ENCODE measurements around the gene NF2. TPM values are rescaled to one million over a fixed set of nuclear protein-coding genes. Genes with fewer than 3 reads are reported as not detected.

Gene NF2
- total and polyA plus RNA-seq, 2 of the 8 experiments (the other 6 are each of a cell fraction or from before 2014, with no cell fraction given): 17.6 to 53.6 TPM

DNA sequence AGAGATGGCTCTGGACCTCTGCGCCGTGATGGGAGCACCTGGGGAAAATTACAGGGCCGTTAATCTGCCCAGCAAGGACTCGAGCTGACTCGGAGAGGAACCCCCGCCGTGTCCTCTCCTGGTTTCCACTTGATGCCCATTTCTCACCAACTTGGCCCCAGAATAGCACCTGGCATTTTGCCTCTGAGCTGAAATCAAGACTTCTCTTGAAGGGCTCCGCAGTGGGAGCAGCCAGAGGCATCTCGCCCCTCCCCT is 97.4 kb downstream of the NF2 start (continued):
- TF ChIP-seq, protein P1, sequence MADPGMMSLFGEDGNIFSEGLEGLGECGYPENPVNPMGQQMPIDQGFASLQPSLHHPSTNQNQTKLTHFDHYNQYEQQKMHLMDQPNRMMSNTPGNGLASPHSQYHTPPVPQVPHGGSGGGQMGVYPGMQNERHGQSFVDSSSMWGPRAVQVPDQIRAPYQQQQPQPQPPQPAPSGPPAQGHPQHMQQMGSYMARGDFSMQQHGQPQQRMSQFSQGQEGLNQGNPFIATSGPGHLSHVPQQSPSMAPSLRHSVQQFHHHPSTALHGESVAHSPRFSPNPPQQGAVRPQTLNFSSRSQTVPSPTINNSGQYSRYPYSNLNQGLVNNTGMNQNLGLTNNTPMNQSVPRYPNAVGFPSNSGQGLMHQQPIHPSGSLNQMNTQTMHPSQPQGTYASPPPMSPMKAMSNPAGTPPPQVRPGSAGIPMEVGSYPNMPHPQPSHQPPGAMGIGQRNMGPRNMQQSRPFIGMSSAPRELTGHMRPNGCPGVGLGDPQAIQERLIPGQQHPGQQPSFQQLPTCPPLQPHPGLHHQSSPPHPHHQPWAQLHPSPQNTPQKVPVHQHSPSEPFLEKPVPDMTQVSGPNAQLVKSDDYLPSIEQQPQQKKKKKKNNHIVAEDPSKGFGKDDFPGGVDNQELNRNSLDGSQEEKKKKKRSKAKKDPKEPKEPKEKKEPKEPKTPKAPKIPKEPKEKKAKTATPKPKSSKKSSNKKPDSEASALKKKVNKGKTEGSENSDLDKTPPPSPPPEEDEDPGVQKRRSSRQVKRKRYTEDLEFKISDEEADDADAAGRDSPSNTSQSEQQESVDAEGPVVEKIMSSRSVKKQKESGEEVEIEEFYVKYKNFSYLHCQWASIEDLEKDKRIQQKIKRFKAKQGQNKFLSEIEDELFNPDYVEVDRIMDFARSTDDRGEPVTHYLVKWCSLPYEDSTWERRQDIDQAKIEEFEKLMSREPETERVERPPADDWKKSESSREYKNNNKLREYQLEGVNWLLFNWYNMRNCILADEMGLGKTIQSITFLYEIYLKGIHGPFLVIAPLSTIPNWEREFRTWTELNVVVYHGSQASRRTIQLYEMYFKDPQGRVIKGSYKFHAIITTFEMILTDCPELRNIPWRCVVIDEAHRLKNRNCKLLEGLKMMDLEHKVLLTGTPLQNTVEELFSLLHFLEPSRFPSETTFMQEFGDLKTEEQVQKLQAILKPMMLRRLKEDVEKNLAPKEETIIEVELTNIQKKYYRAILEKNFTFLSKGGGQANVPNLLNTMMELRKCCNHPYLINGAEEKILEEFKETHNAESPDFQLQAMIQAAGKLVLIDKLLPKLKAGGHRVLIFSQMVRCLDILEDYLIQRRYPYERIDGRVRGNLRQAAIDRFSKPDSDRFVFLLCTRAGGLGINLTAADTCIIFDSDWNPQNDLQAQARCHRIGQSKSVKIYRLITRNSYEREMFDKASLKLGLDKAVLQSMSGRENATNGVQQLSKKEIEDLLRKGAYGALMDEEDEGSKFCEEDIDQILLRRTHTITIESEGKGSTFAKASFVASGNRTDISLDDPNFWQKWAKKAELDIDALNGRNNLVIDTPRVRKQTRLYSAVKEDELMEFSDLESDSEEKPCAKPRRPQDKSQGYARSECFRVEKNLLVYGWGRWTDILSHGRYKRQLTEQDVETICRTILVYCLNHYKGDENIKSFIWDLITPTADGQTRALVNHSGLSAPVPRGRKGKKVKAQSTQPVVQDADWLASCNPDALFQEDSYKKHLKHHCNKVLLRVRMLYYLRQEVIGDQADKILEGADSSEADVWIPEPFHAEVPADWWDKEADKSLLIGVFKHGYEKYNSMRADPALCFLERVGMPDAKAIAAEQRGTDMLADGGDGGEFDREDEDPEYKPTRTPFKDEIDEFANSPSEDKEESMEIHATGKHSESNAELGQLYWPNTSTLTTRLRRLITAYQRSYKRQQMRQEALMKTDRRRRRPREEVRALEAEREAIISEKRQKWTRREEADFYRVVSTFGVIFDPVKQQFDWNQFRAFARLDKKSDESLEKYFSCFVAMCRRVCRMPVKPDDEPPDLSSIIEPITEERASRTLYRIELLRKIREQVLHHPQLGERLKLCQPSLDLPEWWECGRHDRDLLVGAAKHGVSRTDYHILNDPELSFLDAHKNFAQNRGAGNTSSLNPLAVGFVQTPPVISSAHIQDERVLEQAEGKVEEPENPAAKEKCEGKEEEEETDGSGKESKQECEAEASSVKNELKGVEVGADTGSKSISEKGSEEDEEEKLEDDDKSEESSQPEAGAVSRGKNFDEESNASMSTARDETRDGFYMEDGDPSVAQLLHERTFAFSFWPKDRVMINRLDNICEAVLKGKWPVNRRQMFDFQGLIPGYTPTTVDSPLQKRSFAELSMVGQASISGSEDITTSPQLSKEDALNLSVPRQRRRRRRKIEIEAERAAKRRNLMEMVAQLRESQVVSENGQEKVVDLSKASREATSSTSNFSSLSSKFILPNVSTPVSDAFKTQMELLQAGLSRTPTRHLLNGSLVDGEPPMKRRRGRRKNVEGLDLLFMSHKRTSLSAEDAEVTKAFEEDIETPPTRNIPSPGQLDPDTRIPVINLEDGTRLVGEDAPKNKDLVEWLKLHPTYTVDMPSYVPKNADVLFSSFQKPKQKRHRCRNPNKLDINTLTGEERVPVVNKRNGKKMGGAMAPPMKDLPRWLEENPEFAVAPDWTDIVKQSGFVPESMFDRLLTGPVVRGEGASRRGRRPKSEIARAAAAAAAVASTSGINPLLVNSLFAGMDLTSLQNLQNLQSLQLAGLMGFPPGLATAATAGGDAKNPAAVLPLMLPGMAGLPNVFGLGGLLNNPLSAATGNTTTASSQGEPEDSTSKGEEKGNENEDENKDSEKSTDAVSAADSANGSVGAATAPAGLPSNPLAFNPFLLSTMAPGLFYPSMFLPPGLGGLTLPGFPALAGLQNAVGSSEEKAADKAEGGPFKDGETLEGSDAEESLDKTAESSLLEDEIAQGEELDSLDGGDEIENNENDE (IDR thresholded peaks at IDR 0.05; ENCODE audit: insufficient replicate concordance, low read length): no peak
- no peak for TF ChIP-seq CBX8 (IDR thresholded peaks at IDR 0.05; ENCODE audit: borderline replicate concordance, low read depth, low read length)
- TF ChIP-seq SP4 (IDR thresholded peaks at IDR 0.05; ENCODE audit: low read length): no peak
- no peak for TF ChIP-seq RAD21 (IDR thresholded peaks at IDR 0.05 in 1 of 2, conservative IDR thresholded peaks at IDR 0.05 in 1 of 2; ENCODE audit: low read depth in 2 of 2, low read length in 2 of 2)
